ENCODE data around the gene NAV2. TPM values are rescaled to one million over a fixed set of nuclear protein-coding genes. Genes with fewer than 3 reads are reported as not detected.

NAV2 gene
- total RNA-seq, 4 donors from 2014 or later: 9.6 to 40.0 (median 23.1) TPM

DNA sequence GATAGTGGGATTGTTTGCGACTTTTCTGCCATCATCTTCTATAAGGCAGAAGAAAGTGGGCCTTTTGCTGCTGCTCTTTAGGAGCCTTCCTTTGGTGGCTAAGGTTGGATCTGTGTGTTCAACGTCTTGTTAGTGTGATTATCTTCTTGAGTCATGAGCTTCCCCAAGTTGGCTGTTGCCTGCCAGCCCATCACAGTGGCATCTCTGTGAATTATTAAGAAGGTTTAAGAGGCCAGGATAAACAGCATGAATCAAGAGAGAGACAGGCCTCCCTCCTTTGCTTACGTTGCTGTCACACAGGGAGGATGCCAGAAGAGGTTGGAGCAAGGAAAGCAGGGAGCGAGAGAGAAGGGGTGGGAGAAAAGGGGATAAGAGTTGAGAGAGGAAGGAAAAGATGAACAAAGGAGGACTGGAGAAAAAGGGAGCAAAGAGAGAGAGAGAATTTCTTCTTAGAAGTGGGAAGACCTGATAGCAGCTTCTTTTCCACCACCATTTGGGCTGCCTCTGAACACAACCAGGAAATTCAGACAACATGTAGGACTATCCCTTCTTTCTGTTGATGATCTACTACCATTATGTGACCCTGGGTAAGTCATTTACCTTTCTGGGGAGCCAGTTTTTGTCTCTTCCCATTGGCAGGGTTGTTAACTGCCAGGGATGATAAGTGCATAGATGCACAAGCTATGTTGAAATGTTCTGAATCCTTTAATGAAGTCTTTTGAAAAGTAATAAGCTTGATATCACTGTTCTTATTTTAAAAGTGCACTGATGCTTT, 126.5 kb downstream of the NAV2 start:
- TF ChIP-seq POLR2AphosphoS5 (IDR thresholded peaks at IDR 0.05): no peak
- no peak for TF ChIP-seq CTCF (IDR thresholded peaks at IDR 0.05)
- no peak for TF ChIP-seq POLR2A (IDR thresholded peaks at IDR 0.05)
- no peak for TF ChIP-seq EP300 (IDR thresholded peaks at IDR 0.05; ENCODE audit: low read depth)
- Histone ChIP-seq H3K36me3 (no peaks in the 10 kb centered on the region), H3K4me3 (no peak overlapping the region), H3K27me3 (no peaks in the 10 kb centered on the region), H3K9me3 (no peaks in the 10 kb centered on the region), H3K27ac (no peak overlapping the region), H3K4me1 (no peaks in the 10 kb centered on the region)
- in situ Hi-C loops (cut with MboI; ENCODE audit: low pct_ligation_motif_present in 1 of 4, low pct_unique_long_range_greater_than_20kb in 1 of 4, low sequenced_read_pairs in 3 of 4) (no loop called here), intact Hi-C loops (cut with DNase I; ENCODE audit: low total_unique reads) (no loop called here)
- DNase-seq: no peak
- WGBS, 2 donors (ENCODE audit: low coverage in 1 of 2): 70 to 79% methylated on average over 2 to 4 of the region's 4 CpGs

DNA sequence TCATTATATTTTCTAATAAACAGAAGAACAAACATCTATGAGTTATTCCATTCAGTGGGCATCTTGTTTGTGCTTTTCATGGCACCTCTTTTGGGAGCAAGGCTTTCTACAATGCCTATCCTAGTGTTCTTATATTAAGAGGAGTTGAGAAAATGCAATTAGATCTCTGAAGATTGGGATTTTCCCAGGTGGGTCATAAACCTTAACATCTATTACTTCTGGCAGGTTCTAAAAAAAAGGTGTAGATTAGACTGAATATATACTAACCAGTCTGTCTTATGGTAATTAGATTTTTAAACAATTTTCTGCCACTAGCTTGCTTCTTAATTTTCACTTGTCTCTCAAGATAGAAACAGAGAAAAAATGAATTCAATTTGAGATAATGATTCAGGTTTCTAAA, 128.3 kb downstream of the NAV2 start:
- in situ Hi-C loops (cut with MboI; ENCODE audit: low pct_ligation_motif_present in 1 of 4, low pct_unique_long_range_greater_than_20kb in 1 of 4, low sequenced_read_pairs in 3 of 4): no loop called here
- Histone ChIP-seq H3K9me3 (no peaks in the 10 kb centered on the region), H3K4me1 (no peaks in the 10 kb centered on the region), H3K27me3 (no peaks in the 10 kb centered on the region), H3K4me3 (no peak overlapping the region), H3K36me3 (no peaks in the 10 kb centered on the region), H3K27ac (no peak overlapping the region)
- no peak for DNase-seq
- intact Hi-C loops (cut with DNase I; ENCODE audit: low total_unique reads): no loop called here
- TF ChIP-seq POLR2AphosphoS5 (IDR thresholded peaks at IDR 0.05) (no peak), CTCF (IDR thresholded peaks at IDR 0.05) (no peak), EP300 (IDR thresholded peaks at IDR 0.05; ENCODE audit: low read depth) (no peak), POLR2A (IDR thresholded peaks at IDR 0.05) (no peak)

DNA sequence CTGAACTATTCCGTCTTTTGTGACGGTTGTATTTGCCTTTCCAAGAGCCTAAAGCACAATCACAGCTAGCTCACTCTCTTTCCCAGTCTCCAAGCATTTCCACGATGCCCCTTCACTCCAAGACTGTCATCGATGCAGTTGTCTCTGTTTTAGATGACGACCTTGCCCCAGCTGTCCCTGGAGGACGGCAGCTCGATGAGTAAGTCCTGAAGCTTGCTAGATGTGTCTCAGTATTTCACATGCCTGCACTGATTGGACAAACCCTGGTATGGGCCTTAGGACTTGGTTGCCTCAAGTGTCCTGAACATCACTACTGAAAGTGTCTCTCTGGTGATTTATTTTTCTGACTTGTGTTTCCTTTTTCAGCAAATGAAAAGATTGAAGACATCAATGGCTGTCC, 129.9 kb downstream of the NAV2 start:
- no peaks in the 10 kb centered on the region for H3K36me3 ChIP-seq
- no peaks in the 10 kb centered on the region for H3K9me3 ChIP-seq
- H3K4me1 ChIP-seq: peaks cover 0 to 7% (median 3%) of the 10 kb centered on the region in 4 donors
- no peak for DNase-seq
- no peak for TF ChIP-seq EP300 (IDR thresholded peaks at IDR 0.05; ENCODE audit: low read depth)
- no peak for TF ChIP-seq POLR2AphosphoS5 (IDR thresholded peaks at IDR 0.05)
- TF ChIP-seq POLR2A (IDR thresholded peaks at IDR 0.05): no peak
- no peak for TF ChIP-seq CTCF (IDR thresholded peaks at IDR 0.05)
- 77 to 83% methylated on average over 7 of the region's 7 CpGs for WGBS, 2 donors (ENCODE audit: low coverage in 1 of 2)
- in situ Hi-C loops (cut with MboI; ENCODE audit: low pct_ligation_motif_present in 1 of 4, low pct_unique_long_range_greater_than_20kb in 1 of 4, low sequenced_read_pairs in 3 of 4) (no loop called here), intact Hi-C loops (cut with DNase I; ENCODE audit: low total_unique reads) (no loop called here)
- H3K27me3 ChIP-seq: no peaks in the 10 kb centered on the region
- H3K4me3 ChIP-seq: no peak overlapping the region
- no peak overlapping the region for H3K27ac ChIP-seq

- no peaks in the 10 kb centered on the region for H3K36me3 ChIP-seq
- 60 to 73% methylated on average over 2 of the region's 2 CpGs for WGBS, 2 donors (ENCODE audit: low coverage in 1 of 2)
- in situ Hi-C loops (cut with MboI; ENCODE audit: low pct_ligation_motif_present in 1 of 4, low pct_unique_long_range_greater_than_20kb in 1 of 4, low sequenced_read_pairs in 3 of 4): no loop called here
Observed at GRCh38 chr11:19843079-19843478, 130.4 kb downstream of the NAV2 start.

More at GRCh38 chr11:19843079-19843478, 130.4 kb downstream of the NAV2 start:
- no peaks in the 10 kb centered on the region for H3K9me3 ChIP-seq
- intact Hi-C loops (cut with DNase I; ENCODE audit: low total_unique reads): no loop called here
- DNase-seq: no peak
- peaks cover 0 to 8% (median 4%) of the 10 kb centered on the region in 4 donors for H3K4me1 ChIP-seq
- TF ChIP-seq EP300 (IDR thresholded peaks at IDR 0.05; ENCODE audit: low read depth) (no peak), POLR2A (IDR thresholded peaks at IDR 0.05) (no peak), CTCF (IDR thresholded peaks at IDR 0.05) (no peak), POLR2AphosphoS5 (IDR thresholded peaks at IDR 0.05) (no peak)
- H3K27me3 ChIP-seq: no peaks in the 10 kb centered on the region
- no peak overlapping the region for H3K27ac ChIP-seq
- no peak overlapping the region for H3K4me3 ChIP-seq

Measured in transverse colon (tissue), 4 donors.